Panc1 (cell line): ENCODE data around the gene FSIP1. TPM values are rescaled to one million over a fixed set of nuclear protein-coding genes. Genes with fewer than 3 reads are reported as not detected.

Source experiments
- ATAC-seq: fragments of 200-7000 bp; cut with Tn5 transposase; 2 replicates; pipeline ENCODE4 v1.9.1; 2020; ENCODE audit warnings: mild to moderate bottlenecking, moderate library complexity
- BruUV-seq: library from RNA; stranded (reverse); fragments of 400-500 nt; replicated peaks from 2 replicates; lab custom pipeline; 2021; lab: Mats Ljungman, UMichigan
- CTCF ChIA-PET: fragments of 300-600 bp; sonication (Branson Sonifier 250); formaldehyde crosslinking; loops from one replicate; lab custom pipeline; 2022; ENCODE audit warnings: antibody characterized with exemption; lab: Charles Lee
- POLR2A ChIA-PET: fragments of 300-600 bp; sonication (Branson Sonifier 250); formaldehyde crosslinking; loops from one replicate; lab custom pipeline; 2022; ENCODE audit warnings: antibody characterized with exemption; lab: Charles Lee
- DNase-seq: peaks from one replicate; pipeline ENCODE4 v3.0.0-alpha.2; 2010; ENCODE audit warnings: low read depth, low spot score
- H3K27ac ChIP-seq: 2 replicates; pipeline ENCODE4 v1.5.1; 2011; ENCODE audit warnings: mild to moderate bottlenecking, low read length, inconsistent platforms
- H3K27me3 ChIP-seq: fragments of 200-500 bp; sonication (Bioruptor generic); 2 replicates; pipeline ENCODE4 v1.6.0; 2014; ENCODE audit warnings: low read length, inconsistent platforms; ENCODE audit not compliant: control insufficient read depth, insufficient read depth
- H3K36me3 ChIP-seq: fragments of 200-500 bp; sonication (Bioruptor generic); 2 replicates; pipeline ENCODE4 v1.5.1; 2014; ENCODE audit warnings: inconsistent platforms, mild to moderate bottlenecking, low read length, moderate library complexity; ENCODE audit not compliant: control insufficient read depth, insufficient read depth
- H3K4me1 ChIP-seq: 2 replicates; pipeline ENCODE4 v1.5.1; 2011; ENCODE audit warnings: inconsistent platforms, mild to moderate bottlenecking, low read length, moderate library complexity; ENCODE audit not compliant: control insufficient read depth, insufficient read depth
- H3K4me3 ChIP-seq, 2 experiments: 2 replicates each; pipeline ENCODE4 v1.5.1; 2011 to 2012; ENCODE audit warnings: low read depth in 2 of 2, low read length in 2 of 2, mild to moderate bottlenecking in 2 of 2, inconsistent platforms in 1 of 2, moderate library complexity in 1 of 2
- H3K9me3 ChIP-seq: fragments of 200-500 bp; sonication (Bioruptor generic); 2 replicates; pipeline ENCODE4 v1.5.1; 2014; ENCODE audit warnings: low read depth, mild to moderate bottlenecking, inconsistent platforms, low read length, moderate library complexity; ENCODE audit not compliant: control insufficient read depth, insufficient read depth
- SIN3A ChIP-seq: IDR thresholded peaks from 2 replicates; pipeline ENCODE4 v1.6.1; 2012; ENCODE audit warnings: low read depth, mild to moderate bottlenecking, low read length, moderate library complexity, borderline replicate concordance; ENCODE audit not compliant: insufficient read depth
- TCF7L2 ChIP-seq: IDR thresholded peaks from 2 replicates; pipeline ENCODE4 v1.6.1; 2011; ENCODE audit warnings: mild to moderate bottlenecking, low read depth, low read length, inconsistent platforms
- in situ Hi-C: cut with HindIII; loops from 2 replicates; pipeline ENCODE4 v1.10.0; 2016; ENCODE audit warnings: low sequenced_read_pairs, low pct_unique_long_range_greater_than_20kb
- intact Hi-C: fragments of 100-400 bp; cut with micrococcal nuclease; formaldehyde crosslinking; loops from one replicate; pipeline ENCODE4 v1.10.0; 2022; ENCODE audit not compliant: unreplicated experiment
- total RNA-seq: library from RNA; stranded (reverse); gene quantifications from one replicate; pipeline ENCODE4 v1.2.1, GENCODE V29; 2021; ENCODE audit not compliant: unreplicated experiment
- TF ChIP-seq, protein P1 (sequence below), 2 experiments: IDR thresholded peaks; 2 replicates each; pipeline ENCODE4 v1.6.1; 2011 to 2012; ENCODE audit warnings: low read depth in 2 of 2, control low read depth in 1 of 2, low read length in 1 of 2, mild to moderate bottlenecking in 1 of 2, moderate library complexity in 1 of 2; ENCODE audit not compliant: insufficient read depth in 1 of 2
- TF ChIP-seq, protein P2 (sequence below): fragments of 450-650 bp; IDR thresholded peaks from 2 replicates; pipeline ENCODE4 v1.5.1; 2017; ENCODE audit warnings: mild to moderate bottlenecking

Gene FSIP1
- total RNA-seq, 1 experiment from 2014 or later: 1.4 TPM

DNA sequence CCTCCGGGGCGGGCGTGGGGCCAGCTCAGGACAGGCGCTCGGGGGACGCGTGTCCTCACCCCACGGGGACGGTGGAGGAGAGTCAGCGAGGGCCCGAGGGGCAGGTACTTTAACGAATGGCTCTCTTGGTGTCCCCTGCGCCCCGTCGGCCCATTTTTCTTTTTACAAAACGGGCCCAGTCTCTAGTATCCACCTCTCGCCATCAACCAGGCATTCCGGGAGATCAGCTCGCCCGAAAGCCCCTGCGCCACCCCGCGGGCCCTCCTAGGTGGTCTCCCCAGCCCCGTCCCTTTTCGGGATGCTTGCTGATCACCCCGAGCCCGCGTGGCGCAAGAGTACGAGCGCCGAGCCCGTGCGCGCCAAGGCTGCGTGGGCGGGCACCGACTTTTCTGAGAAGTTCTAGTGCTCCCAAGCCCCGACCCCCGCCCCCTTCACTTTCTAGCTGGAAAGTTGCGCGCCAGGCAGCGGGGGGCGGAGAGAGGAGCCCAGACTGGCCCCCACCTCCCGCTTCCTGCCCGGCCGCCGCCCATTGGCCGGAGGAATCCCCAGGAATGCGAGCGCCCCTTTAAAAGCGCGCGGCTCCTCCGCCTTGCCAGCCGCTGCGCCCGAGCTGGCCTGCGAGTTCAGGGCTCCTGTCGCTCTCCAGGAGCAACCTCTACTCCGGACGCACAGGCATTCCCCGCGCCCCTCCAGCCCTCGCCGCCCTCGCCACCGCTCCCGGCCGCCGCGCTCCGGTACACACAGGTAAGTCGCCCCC is 202.0 kb downstream of the FSIP1 start, which contains the start of gene THBS1:
THBS1 (plus strand) TSS at position 595 of the 757 bp plus-strand sequence. CDS start 779 bp downstream, outside the sequence.
- H3K9me3 ChIP-seq: no peaks in the 10 kb centered on the region
- ChIA-PET CTCF (interaction anchor here (0.7 to 2.3 kb wide), 5 partner anchors 10 to 892 kb away, joined by 3 to 13 read pairs (median 4); no protein-coding TSS in a partner anchor), POLR2A (no interaction called here)
- H3K27me3 ChIP-seq: peaks cover 4% of the 10 kb centered on the region
- in situ Hi-C loops: no loop called here
- H3K4me1 ChIP-seq: no peaks in the 10 kb centered on the region
- H3K4me3 ChIP-seq: peak within 1 kb of the TSS; percentile 50 to 53
- intact Hi-C loops: loop anchor here (2.0 to 5.0 kb wide), 3 partner anchors 408 to 873 kb away; no protein-coding TSS in a partner anchor
- ATAC-seq (peak; percentile 73), DNase-seq (no peak)
- BruUV-seq: no TSS peak
- no peaks in the 10 kb centered on the region for H3K36me3 ChIP-seq
- H3K27ac ChIP-seq: no peak within 1 kb of the TSS
- TF ChIP-seq, protein P1, sequence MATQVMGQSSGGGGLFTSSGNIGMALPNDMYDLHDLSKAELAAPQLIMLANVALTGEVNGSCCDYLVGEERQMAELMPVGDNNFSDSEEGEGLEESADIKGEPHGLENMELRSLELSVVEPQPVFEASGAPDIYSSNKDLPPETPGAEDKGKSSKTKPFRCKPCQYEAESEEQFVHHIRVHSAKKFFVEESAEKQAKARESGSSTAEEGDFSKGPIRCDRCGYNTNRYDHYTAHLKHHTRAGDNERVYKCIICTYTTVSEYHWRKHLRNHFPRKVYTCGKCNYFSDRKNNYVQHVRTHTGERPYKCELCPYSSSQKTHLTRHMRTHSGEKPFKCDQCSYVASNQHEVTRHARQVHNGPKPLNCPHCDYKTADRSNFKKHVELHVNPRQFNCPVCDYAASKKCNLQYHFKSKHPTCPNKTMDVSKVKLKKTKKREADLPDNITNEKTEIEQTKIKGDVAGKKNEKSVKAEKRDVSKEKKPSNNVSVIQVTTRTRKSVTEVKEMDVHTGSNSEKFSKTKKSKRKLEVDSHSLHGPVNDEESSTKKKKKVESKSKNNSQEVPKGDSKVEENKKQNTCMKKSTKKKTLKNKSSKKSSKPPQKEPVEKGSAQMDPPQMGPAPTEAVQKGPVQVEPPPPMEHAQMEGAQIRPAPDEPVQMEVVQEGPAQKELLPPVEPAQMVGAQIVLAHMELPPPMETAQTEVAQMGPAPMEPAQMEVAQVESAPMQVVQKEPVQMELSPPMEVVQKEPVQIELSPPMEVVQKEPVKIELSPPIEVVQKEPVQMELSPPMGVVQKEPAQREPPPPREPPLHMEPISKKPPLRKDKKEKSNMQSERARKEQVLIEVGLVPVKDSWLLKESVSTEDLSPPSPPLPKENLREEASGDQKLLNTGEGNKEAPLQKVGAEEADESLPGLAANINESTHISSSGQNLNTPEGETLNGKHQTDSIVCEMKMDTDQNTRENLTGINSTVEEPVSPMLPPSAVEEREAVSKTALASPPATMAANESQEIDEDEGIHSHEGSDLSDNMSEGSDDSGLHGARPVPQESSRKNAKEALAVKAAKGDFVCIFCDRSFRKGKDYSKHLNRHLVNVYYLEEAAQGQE (IDR thresholded peaks at IDR 0.05; ENCODE audit: insufficient read depth in 1 of 2, low read depth in 2 of 2, low read length in 1 of 2): no peak
- TF ChIP-seq, protein P2, sequence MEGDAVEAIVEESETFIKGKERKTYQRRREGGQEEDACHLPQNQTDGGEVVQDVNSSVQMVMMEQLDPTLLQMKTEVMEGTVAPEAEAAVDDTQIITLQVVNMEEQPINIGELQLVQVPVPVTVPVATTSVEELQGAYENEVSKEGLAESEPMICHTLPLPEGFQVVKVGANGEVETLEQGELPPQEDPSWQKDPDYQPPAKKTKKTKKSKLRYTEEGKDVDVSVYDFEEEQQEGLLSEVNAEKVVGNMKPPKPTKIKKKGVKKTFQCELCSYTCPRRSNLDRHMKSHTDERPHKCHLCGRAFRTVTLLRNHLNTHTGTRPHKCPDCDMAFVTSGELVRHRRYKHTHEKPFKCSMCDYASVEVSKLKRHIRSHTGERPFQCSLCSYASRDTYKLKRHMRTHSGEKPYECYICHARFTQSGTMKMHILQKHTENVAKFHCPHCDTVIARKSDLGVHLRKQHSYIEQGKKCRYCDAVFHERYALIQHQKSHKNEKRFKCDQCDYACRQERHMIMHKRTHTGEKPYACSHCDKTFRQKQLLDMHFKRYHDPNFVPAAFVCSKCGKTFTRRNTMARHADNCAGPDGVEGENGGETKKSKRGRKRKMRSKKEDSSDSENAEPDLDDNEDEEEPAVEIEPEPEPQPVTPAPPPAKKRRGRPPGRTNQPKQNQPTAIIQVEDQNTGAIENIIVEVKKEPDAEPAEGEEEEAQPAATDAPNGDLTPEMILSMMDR: peak; percentile 79
- no peak for TF ChIP-seq SIN3A

DNA sequence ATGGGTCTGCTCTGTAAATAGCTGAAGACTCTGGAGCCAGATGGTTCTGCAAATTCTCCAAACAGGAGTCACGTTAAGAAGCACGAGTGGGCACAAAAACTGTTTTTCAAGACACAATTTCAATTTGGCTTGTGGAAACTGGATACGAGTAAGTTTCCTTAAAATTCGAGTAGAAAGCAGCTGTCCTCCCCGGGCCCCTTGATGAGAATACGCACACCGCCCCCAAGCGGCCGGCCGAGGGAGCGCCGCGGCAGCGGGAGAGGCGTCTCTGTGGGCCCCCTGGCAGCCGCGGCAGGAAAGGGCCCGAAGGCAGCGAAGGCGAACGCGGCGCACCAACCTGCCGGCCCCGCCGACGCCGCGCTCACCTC is 202.5 kb downstream of the FSIP1 start:
- intact Hi-C loops (loop anchor here (2.0 to 5.0 kb wide), 3 partner anchors 407 to 873 kb away; no protein-coding TSS in a partner anchor), in situ Hi-C loops (no loop called here)
- Histone ChIP-seq H3K36me3 (no peaks in the 10 kb centered on the region), H3K4me3 (peak overlapping the region; percentile 50 to 53), H3K27ac (no peak overlapping the region), H3K4me1 (no peaks in the 10 kb centered on the region), H3K27me3 (peaks cover 4% of the 10 kb centered on the region), H3K9me3 (no peaks in the 10 kb centered on the region)
- DNase-seq (peak; percentile 28), ATAC-seq (peak; percentile 82)
- no TSS peak for BruUV-seq
- no peak; the same call in 1 of the 2 replicates for TF ChIP-seq TCF7L2
- TF ChIP-seq, protein P2: peak; percentile 97
- CTCF ChIA-PET: interaction anchor here (0.7 to 2.3 kb wide), 6 partner anchors 9 to 891 kb away, joined by 3 to 13 read pairs (median 4); no protein-coding TSS in a partner anchor
- POLR2A ChIA-PET: no interaction called here
